C4-2B (cell line): ENCODE measurements around the gene AUH.

Source experiments
- CTCF ChIP-seq: fragments of 450-650 bp; conservative IDR thresholded peaks from 2 replicates; pipeline ENCODE4 v1.5.1; 2017; ENCODE audit warnings: mild to moderate bottlenecking
- ZFX ChIP-seq: fragments of 450-650 bp; IDR thresholded peaks from 2 replicates; pipeline ENCODE4 v1.6.1; 2017

- TF ChIP-seq CTCF (no peak), ZFX (no peak)
Measured at GRCh38 chr9:91338681-91339080, 23.0 kb downstream of the AUH start.
